K562 (cell line): ENCODE measurements around the gene P2RX1. TPM values are rescaled to one million over a fixed set of nuclear protein-coding genes. Genes with fewer than 3 reads are reported as not detected.
A peak's percentile ranks its signal among the peaks of the same experiment; 100 is the strongest.

Source experiments
- ARID3A ChIP-seq: IDR thresholded peaks from 2 replicates; pipeline ENCODE4 v1.6.1; 2012; ENCODE audit warnings: low read depth, low read length, improper control_type of control experiment, borderline replicate concordance
- EP400 ChIP-seq: fragments of 450-650 bp; IDR thresholded peaks from 2 replicates; pipeline ENCODE4 v1.6.1; 2017; ENCODE audit warnings: antibody characterized with exemption, mild to moderate bottlenecking, moderate library complexity
- ETS1 ChIP-seq: conservative IDR thresholded peaks from 2 replicates; pipeline ENCODE4 v1.6.1; 2011; ENCODE audit warnings: low read depth, mild to moderate bottlenecking, low read length; ENCODE audit not compliant: control insufficient read depth
- FIP1L1 ChIP-seq: fragments of 200-400 bp; formaldehyde crosslinking; IDR thresholded peaks from 2 replicates; pipeline ENCODE4 v1.6.1; 2018; ENCODE audit warnings: mild to moderate bottlenecking, low read depth, low read length; ENCODE audit not compliant: poor library complexity, severe bottlenecking
- HDAC1 ChIP-seq, 2 experiments: fragments of 450-650 bp; IDR thresholded peaks; 2 replicates each; pipeline ENCODE4 v1.6.1; 2016 to 2017; ENCODE audit warnings: inconsistent platforms in 1 of 2, mild to moderate bottlenecking in 1 of 2, moderate library complexity in 1 of 2
- MBD2 ChIP-seq: sonication (generic); IDR thresholded peaks from 2 replicates; pipeline ENCODE4 v1.6.1; 2016; ENCODE audit warnings: low read depth, borderline replicate concordance
- NBN ChIP-seq: fragments of 450-650 bp; IDR thresholded peaks from 2 replicates; pipeline ENCODE4 v1.6.1; 2016; ENCODE audit warnings: low read depth, mild to moderate bottlenecking
- NCOA4 ChIP-seq: fragments of 450-650 bp; IDR thresholded peaks from 2 replicates; pipeline ENCODE4 v1.6.1; 2018; ENCODE audit warnings: mild to moderate bottlenecking; ENCODE audit not compliant: partially characterized antibody
- NELFE ChIP-seq: IDR thresholded peaks from 2 replicates; pipeline ENCODE4 v1.6.1; 2011; ENCODE audit warnings: mild to moderate bottlenecking; ENCODE audit not compliant: insufficient read depth, insufficient read length
- NEUROD1 ChIP-seq: fragments of 150-350 bp; IDR thresholded peaks from 2 replicates; pipeline ENCODE4 v1.6.1; 2014; ENCODE audit warnings: borderline replicate concordance, low read length, low read depth; ENCODE audit not compliant: partially characterized antibody
- POLR2AphosphoS5 ChIP-seq: IDR thresholded peaks from 2 replicates; pipeline ENCODE4 v1.6.1; 2011; ENCODE audit warnings: mild to moderate bottlenecking, low read depth, low read length, moderate library complexity; ENCODE audit not compliant: control insufficient read depth, insufficient read depth
- RNF2 ChIP-seq: sonication (generic); IDR thresholded peaks from 2 replicates; pipeline ENCODE4 v1.6.1; 2016
- SLC30A9 ChIP-seq: fragments of 250-450 bp; sonication (Bioruptor Pico); IDR thresholded peaks from 2 replicates; pipeline ENCODE4 v1.8.0; 2022; ENCODE audit warnings: mild to moderate bottlenecking, moderate library complexity
- SNIP1 ChIP-seq: fragments of 450-650 bp; IDR thresholded peaks from 2 replicates; pipeline ENCODE4 v1.7.1; 2017; ENCODE audit warnings: low read depth, mild to moderate bottlenecking
- SRSF3 ChIP-seq: fragments of 200-400 bp; formaldehyde crosslinking; IDR thresholded peaks from 2 replicates; pipeline ENCODE4 v1.6.1; 2016; ENCODE audit warnings: mild to moderate bottlenecking, low read length, moderate library complexity; ENCODE audit not compliant: insufficient read depth
- UBTF ChIP-seq, 2 experiments: IDR thresholded peaks; 2 replicates each; pipeline ENCODE4 v1.6.1; 2012; ENCODE audit warnings: improper control_type of control experiment in 2 of 2, low read depth in 2 of 2, low read length in 2 of 2, borderline replicate concordance in 1 of 2
- YY1 ChIP-seq, 3 experiments: IDR thresholded peaks; 2 replicates each; pipeline ENCODE4 v1.6.1; 2011; ENCODE audit warnings: low read length in 2 of 3, mild to moderate bottlenecking in 2 of 3, moderate library complexity in 2 of 3, borderline replicate concordance in 1 of 3, control low read depth in 1 of 3, low read depth in 1 of 3; ENCODE audit not compliant: insufficient read depth in 3 of 3, insufficient replicate concordance in 2 of 3, control insufficient read depth in 1 of 3, insufficient read length in 1 of 3; ENCODE audit errors: extremely low read depth in 1 of 3
- ZC3H11A ChIP-seq: IDR thresholded peaks from 2 replicates; pipeline ENCODE4 v1.6.1; 2012; ENCODE audit warnings: low read depth, low read length, improper control_type of control experiment
- ZNF511 ChIP-seq: sonication (generic); formaldehyde crosslinking; IDR thresholded peaks from 2 replicates; pipeline ENCODE4 v1.8.0; 2022; ENCODE audit warnings: mild to moderate bottlenecking, missing genetic modification reagents
- ZNF695 ChIP-seq: fragments of 450-650 bp; formaldehyde crosslinking; IDR thresholded peaks from 2 replicates; pipeline ENCODE4 v1.4.0; 2020; ENCODE audit warnings: mild to moderate bottlenecking, moderate library complexity
- polyA plus RNA-seq, 8 experiments: library from polyadenylated mRNA; depleted of rRNA in 4 of 8; stranded (reverse) in 5 of 8; unstranded in 3 of 8; fragments of >200 nt; fragmentation: Nextera tagmentation in 2 of 8; fragmentation: Illumina TruSeq in 1 of 8; extraction: Ambion mirVana in 2 of 8; extraction: Trizol in 1 of 8; gene quantifications; 2 replicates each; pipeline versions ENCODE4 v1.2.1 to v1.2.3, GENCODE V29; 2011 to 2014; ENCODE audit warnings: inconsistent platforms in 1 of 8, missing spikeins in 1 of 8
- total RNA-seq, 7 experiments: library from RNA; depleted of rRNA in 6 of 7; stranded (reverse); fragments of >200 nt in 6 of 7; fragmentation: Illumina TruSeq in 2 of 7; extraction: Trizol in 2 of 7; gene quantifications; 2 replicates each; pipeline versions ENCODE4 v1.2.1 to v1.2.3, GENCODE V29; 2011 to 2021; ENCODE audit warnings: low replicate concordance in 1 of 7

The P2RX1 gene
- total and polyA plus RNA-seq, 9 of the 15 experiments (the other 6 are each of a cell fraction or from before 2014, with no cell fraction given): 0.27 to 20.3 (median 10.3) TPM

- TF ChIP-seq NEUROD1 (no peak), SNIP1 (no peak), SLC30A9 (CRISPR knock-in tag) (no peak), NBN (0 out of 2 replicates have a peak, but pooled peaks have one; percentile 55), EP400 (peak; percentile 94), ETS1 (no peak), NCOA4 (no peak), HDAC1 (IDR thresholded peaks at IDR 0.05) (peak in 1 of 2 experiments; percentile 71; a peak in 1 of 4 replicates), SRSF3 (0 out of 2 replicates have a peak, but pooled peaks have one; percentile 26), YY1 (IDR thresholded peaks at IDR 0.05; ENCODE audit: borderline replicate concordance in 1 of 3, control insufficient read depth in 1 of 3, extremely low read depth in 1 of 3, insufficient read depth in 3 of 3, insufficient read length in 1 of 3, insufficient replicate concordance in 2 of 3, low read depth in 1 of 3, low read length in 2 of 3) (peak in 2 of 3 experiments; percentile 8 to 42), RNF2 (peak; percentile 69; the same call in 1 of the 2 replicates), UBTF (IDR thresholded peaks at IDR 0.05; ENCODE audit: borderline replicate concordance in 1 of 2, low read depth in 2 of 2, low read length in 2 of 2) (peak in 1 of 2 experiments; percentile 71; a peak in 1 of 4 replicates), POLR2AphosphoS5 (0 out of 2 replicates have a peak, but pooled peaks have one; percentile 27), FIP1L1 (peak; percentile 44), NELFE (no peak), ARID3A (no peak), ZNF695 (no peak), ZNF511 (CRISPR knock-in tag) (peak; percentile 91), MBD2 (peak; percentile 27; the same call in 1 of the 2 replicates), ZC3H11A (no peak)
Measured at GRCh38 chr17:3888343-3889171, 27.7 kb downstream of the P2RX1 start (continued).
